H1 (cell line): ENCODE results near the gene IL5. TPM values are rescaled to one million over a fixed set of nuclear protein-coding genes. Genes with fewer than 3 reads are reported as not detected.

Experiments
- polyA plus RNA-seq, 7 experiments: library from polyadenylated mRNA; depleted of rRNA in 3 of 7; stranded (reverse) in 5 of 7; unstranded in 2 of 7; fragments of >200 nt in 5 of 7; fragments of 200-250 nt in 2 of 7; gene quantifications; 1 replicate in 5 of 7; 2 replicates in 1 of 7; 4 replicates in 1 of 7; pipeline versions ENCODE4 v1.2.1 to v1.2.3, GENCODE V29; 2011 to 2013; ENCODE audit warnings: missing spikeins in 2 of 7, mixed read lengths in 2 of 7
- total RNA-seq: library from RNA; stranded (reverse); fragmentation: NEBNext Ultra II Directional; extraction: Animal tissue kit (Norgen Biotek cat#: 25700); gene quantifications from 2 replicates; pipeline ENCODE4 v1.2.1, GENCODE V29; 2021
- TF ChIP-seq, protein P1 (sequence below): fragments of 300-600 bp; sonication (generic); IDR thresholded peaks from 2 replicates; pipeline ENCODE4 v1.7.1; 2012; ENCODE audit warnings: low read length, moderate library complexity, mild to moderate bottlenecking, inconsistent platforms; ENCODE audit not compliant: insufficient replicate concordance

The IL5 gene
- total and polyA plus RNA-seq, 2 of the 8 experiments (the other 6 are each of a cell fraction or from before 2014, with no cell fraction given), result not detected

DNA sequence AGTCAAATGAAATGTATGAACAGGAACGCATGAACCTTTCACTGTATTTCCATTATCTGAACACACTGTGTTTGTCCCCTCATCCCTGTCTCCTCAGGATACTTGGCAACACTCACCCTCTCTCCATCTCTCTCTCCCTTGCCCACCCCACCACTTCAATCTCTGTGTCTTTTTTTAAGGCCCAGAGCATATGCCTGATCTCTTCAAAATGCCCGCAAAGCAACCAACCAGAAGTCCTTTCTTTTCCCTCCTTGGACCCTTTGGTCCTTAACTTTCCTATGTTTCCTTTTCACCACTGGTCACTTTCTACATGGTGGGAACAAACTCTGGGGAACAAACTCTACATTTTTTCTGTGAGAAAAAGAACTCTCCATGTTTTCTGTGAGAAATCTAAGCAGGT, 49.5 kb downstream of the IL5 start (continued):
- TF ChIP-seq, protein P1, sequence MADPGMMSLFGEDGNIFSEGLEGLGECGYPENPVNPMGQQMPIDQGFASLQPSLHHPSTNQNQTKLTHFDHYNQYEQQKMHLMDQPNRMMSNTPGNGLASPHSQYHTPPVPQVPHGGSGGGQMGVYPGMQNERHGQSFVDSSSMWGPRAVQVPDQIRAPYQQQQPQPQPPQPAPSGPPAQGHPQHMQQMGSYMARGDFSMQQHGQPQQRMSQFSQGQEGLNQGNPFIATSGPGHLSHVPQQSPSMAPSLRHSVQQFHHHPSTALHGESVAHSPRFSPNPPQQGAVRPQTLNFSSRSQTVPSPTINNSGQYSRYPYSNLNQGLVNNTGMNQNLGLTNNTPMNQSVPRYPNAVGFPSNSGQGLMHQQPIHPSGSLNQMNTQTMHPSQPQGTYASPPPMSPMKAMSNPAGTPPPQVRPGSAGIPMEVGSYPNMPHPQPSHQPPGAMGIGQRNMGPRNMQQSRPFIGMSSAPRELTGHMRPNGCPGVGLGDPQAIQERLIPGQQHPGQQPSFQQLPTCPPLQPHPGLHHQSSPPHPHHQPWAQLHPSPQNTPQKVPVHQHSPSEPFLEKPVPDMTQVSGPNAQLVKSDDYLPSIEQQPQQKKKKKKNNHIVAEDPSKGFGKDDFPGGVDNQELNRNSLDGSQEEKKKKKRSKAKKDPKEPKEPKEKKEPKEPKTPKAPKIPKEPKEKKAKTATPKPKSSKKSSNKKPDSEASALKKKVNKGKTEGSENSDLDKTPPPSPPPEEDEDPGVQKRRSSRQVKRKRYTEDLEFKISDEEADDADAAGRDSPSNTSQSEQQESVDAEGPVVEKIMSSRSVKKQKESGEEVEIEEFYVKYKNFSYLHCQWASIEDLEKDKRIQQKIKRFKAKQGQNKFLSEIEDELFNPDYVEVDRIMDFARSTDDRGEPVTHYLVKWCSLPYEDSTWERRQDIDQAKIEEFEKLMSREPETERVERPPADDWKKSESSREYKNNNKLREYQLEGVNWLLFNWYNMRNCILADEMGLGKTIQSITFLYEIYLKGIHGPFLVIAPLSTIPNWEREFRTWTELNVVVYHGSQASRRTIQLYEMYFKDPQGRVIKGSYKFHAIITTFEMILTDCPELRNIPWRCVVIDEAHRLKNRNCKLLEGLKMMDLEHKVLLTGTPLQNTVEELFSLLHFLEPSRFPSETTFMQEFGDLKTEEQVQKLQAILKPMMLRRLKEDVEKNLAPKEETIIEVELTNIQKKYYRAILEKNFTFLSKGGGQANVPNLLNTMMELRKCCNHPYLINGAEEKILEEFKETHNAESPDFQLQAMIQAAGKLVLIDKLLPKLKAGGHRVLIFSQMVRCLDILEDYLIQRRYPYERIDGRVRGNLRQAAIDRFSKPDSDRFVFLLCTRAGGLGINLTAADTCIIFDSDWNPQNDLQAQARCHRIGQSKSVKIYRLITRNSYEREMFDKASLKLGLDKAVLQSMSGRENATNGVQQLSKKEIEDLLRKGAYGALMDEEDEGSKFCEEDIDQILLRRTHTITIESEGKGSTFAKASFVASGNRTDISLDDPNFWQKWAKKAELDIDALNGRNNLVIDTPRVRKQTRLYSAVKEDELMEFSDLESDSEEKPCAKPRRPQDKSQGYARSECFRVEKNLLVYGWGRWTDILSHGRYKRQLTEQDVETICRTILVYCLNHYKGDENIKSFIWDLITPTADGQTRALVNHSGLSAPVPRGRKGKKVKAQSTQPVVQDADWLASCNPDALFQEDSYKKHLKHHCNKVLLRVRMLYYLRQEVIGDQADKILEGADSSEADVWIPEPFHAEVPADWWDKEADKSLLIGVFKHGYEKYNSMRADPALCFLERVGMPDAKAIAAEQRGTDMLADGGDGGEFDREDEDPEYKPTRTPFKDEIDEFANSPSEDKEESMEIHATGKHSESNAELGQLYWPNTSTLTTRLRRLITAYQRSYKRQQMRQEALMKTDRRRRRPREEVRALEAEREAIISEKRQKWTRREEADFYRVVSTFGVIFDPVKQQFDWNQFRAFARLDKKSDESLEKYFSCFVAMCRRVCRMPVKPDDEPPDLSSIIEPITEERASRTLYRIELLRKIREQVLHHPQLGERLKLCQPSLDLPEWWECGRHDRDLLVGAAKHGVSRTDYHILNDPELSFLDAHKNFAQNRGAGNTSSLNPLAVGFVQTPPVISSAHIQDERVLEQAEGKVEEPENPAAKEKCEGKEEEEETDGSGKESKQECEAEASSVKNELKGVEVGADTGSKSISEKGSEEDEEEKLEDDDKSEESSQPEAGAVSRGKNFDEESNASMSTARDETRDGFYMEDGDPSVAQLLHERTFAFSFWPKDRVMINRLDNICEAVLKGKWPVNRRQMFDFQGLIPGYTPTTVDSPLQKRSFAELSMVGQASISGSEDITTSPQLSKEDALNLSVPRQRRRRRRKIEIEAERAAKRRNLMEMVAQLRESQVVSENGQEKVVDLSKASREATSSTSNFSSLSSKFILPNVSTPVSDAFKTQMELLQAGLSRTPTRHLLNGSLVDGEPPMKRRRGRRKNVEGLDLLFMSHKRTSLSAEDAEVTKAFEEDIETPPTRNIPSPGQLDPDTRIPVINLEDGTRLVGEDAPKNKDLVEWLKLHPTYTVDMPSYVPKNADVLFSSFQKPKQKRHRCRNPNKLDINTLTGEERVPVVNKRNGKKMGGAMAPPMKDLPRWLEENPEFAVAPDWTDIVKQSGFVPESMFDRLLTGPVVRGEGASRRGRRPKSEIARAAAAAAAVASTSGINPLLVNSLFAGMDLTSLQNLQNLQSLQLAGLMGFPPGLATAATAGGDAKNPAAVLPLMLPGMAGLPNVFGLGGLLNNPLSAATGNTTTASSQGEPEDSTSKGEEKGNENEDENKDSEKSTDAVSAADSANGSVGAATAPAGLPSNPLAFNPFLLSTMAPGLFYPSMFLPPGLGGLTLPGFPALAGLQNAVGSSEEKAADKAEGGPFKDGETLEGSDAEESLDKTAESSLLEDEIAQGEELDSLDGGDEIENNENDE, result no peak
